C4-2B (cell line): Measurements from ENCODE around the gene MAMSTR.

ENCODE experiments used
- CTCF ChIP-seq: fragments of 450-650 bp; conservative IDR thresholded peaks from 2 replicates; pipeline ENCODE4 v1.5.1; 2017; ENCODE audit warnings: mild to moderate bottlenecking
- ZFX ChIP-seq: fragments of 450-650 bp; IDR thresholded peaks from 2 replicates; pipeline ENCODE4 v1.6.1; 2017

GRCh38 chr19:48745208-48745995, 25.9 kb upstream of the MAMSTR start:
- TF ChIP-seq CTCF (no peak), ZFX (no peak)
